HG03175 (cell line): ENCODE measurements around the gene ANXA2.
"Not testable (repeated sequence)": the region's sequence is repeated elsewhere in the genome, so short reads cannot be mapped to it uniquely, and the experiment has no call there.

Experiments
- ATAC-seq: cut with Tn5 transposase; IDR thresholded peaks from one replicate; pipeline ENCODE4 v1.9.1; 2021; ENCODE audit warnings: mild to moderate bottlenecking, moderate library complexity; ENCODE audit not compliant: unreplicated experiment

ANXA2 gene

GRCh38 chr15:60346653-60347052 is 51.1 kb downstream of the ANXA2 start:
- no peak for ATAC-seq

GRCh38 chr15:60346077-60346476 is 51.7 kb downstream of the ANXA2 start:
- ATAC-seq: no peak

GRCh38 chr15:60345598-60345997 is 52.2 kb downstream of the ANXA2 start:
- no peak for ATAC-seq

GRCh38 chr15:60344987-60345386 is 52.8 kb downstream of the ANXA2 start:
- no peak for ATAC-seq

GRCh38 chr15:60344461-60344860 is 53.3 kb downstream of the ANXA2 start:
- no peak for ATAC-seq

- no peak for ATAC-seq
Measured at GRCh38 chr15:60343221-60343970, 54.4 kb downstream of the ANXA2 start.

GRCh38 chr15:60340207-60340921 is 57.4 kb downstream of the ANXA2 start:
- ATAC-seq: no peak

GRCh38 chr15:60339236-60339635 is 58.5 kb downstream of the ANXA2 start:
- ATAC-seq: no peak

GRCh38 chr15:60338810-60339209 is 59.0 kb downstream of the ANXA2 start:
- ATAC-seq: no peak

GRCh38 chr15:60337076-60337475 is 60.7 kb downstream of the ANXA2 start:
- ATAC-seq: no peak

- ATAC-seq: not testable (repeated sequence)
Measured at GRCh38 chr15:60335296-60335695, 62.5 kb downstream of the ANXA2 start.

GRCh38 chr15:60328852-60329443 is 68.8 kb downstream of the ANXA2 start:
- ATAC-seq: no peak

GRCh38 chr15:60326824-60327654 is 70.7 kb downstream of the ANXA2 start:
- no peak for ATAC-seq

GRCh38 chr15:60326343-60326742 is 71.4 kb downstream of the ANXA2 start:
- ATAC-seq: no peak

- no peak for ATAC-seq
Measured at GRCh38 chr15:60325905-60326304, 71.9 kb downstream of the ANXA2 start.

GRCh38 chr15:60324706-60325438 is 72.9 kb downstream of the ANXA2 start:
- no peak for ATAC-seq

GRCh38 chr15:60323322-60323721 is 74.5 kb downstream of the ANXA2 start:
- no peak for ATAC-seq

GRCh38 chr15:60320365-60320764 is 77.4 kb downstream of the ANXA2 start:
- no peak for ATAC-seq

- no peak for ATAC-seq
Measured at GRCh38 chr15:60318216-60318867, 79.4 kb downstream of the ANXA2 start.

- no peak for ATAC-seq
Measured at GRCh38 chr15:60316961-60317360, 80.8 kb downstream of the ANXA2 start.
